Renal cortex interstitium (tissue), 11 donors: Measurements from ENCODE around the gene DTWD1. TPM values are rescaled to one million over a fixed set of nuclear protein-coding genes. Genes with fewer than 3 reads are reported as not detected.
"Not testable (repeated sequence)": the region's sequence is repeated elsewhere in the genome, so short reads cannot be mapped to it uniquely, and the experiment has no call there.

Experiments used
- DNase-seq, 11 donors: peaks; one replicate each; pipeline ENCODE4 v3.0.0-alpha.2; 2013; ENCODE audit warnings: low read depth in 9 of 11, low spot score in 4 of 11; ENCODE audit errors: extremely low read depth in 1 of 11
- polyA plus RNA-seq, 3 donors: library from polyadenylated mRNA; unstranded; fragments of 120-200 nt; gene quantifications; one replicate each; pipeline ENCODE4 v1.2.1, GENCODE V29; 2013; ENCODE audit not compliant: insufficient read length in 3 of 3

DTWD1 gene
- polyA plus RNA-seq, 3 donors, result 36.6 to 43.7 (median 41.3) TPM

DNA sequence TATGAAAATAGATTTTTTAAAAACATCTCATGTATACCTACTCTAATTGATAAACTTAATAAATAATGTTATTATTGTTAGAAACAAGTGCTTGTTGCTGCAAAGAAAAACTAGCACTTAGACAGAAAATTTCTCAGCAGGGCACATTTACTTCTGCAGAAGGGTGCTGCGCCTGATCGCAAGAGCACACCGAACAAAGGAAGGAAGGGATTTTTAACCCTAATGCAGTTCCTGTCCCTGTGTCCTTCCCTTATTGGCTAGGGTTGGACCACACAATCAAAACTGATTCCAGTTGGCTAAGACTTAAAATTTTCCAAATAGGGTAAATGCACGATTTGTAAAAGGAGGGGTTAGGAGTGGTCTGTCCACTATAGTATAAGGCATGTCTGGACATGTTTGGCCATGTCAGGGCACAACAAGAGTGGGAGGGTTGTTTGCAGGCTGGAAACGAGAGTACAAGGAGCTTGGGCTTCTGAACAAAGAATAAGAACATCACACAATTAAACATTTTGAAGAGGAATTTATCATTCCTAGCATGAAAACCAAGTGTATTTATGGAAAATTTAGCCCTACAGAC, 4.7 kb downstream of the DTWD1 start:
- DNase-seq, result no peak

DNA sequence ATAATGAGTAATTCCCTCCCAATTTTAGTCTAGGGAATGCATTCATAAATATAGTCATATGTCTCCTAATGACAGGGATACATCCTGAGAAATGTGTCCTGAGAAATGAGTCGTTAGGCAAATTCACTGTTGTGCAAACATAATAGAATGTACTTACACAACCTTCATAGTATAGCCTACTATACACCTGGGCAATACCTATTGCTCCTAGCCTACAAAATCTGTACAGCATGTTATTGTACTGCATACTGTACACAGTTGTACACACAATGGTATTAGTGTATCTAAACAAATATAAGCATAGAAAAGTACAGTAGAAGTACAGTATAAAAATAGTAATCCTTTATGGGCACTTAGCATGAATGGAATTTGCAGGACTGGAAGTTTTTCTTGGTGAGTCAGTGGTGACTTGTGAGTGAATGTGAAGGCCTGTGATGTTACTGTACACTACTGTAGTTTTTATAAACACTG, 6.6 kb downstream of the DTWD1 start:
- DNase-seq, result no peak

DNA sequence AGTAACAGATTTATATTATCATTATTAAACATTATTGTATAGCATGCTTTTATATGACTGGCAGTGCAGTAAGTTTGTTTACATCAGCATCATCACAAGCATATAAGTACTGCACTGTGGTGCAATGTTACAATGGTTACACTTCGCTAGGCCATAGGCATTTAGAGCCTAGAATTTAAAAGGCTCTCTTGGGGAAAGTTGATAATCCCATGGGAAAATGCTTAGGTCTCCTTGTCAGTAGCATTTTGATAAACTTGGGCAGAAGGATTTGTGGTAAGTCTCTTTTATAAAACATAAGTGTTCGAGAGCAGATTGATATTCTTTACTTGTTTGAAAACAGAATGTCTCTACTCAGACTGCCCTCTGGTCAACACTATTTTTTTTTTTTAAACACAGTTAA, 7.5 kb downstream of the DTWD1 start:
- no peak for DNase-seq

DNA sequence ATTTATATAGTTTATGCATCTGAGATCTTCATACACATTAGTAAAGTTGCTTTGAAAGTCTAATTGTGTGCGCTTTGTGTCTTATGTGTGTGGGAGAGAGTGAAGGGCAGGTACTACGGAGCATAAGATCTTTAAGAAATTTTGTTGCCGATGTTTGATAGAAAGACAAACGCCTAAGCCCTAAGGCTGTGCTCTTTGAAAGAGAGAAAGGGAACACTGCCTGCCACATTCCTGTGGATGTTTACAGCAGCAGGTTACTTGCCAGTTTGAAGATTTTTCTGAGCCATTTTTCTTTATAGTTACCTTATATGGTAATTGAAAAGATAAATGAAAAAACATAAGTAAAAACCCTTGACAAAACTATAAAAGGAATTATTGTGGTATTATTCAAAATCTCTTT, 17.0 kb downstream of the DTWD1 start:
- DNase-seq, result no peak

DNA sequence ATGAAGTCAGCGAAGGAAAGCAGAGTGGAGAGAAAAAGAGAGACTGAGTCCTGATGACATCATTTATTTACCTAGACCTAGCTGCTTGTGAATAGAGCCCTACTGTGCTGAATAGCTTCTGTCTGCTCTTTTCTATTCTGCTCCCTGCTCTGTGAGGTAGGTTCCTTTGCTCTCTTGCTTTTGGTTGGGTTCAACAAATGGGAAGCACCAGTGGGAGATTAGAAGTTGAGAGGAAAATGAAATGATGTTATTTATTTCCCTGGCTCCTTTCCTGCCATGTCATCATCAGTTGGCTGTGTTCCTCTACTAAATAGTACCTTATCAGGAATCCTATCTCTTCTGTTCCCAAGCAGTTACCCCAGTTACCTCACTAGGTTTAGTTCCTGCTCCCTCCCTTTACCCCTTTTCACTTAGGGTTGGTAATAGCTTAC, 23.5 kb downstream of the DTWD1 start:
- no peak for DNase-seq

DNA sequence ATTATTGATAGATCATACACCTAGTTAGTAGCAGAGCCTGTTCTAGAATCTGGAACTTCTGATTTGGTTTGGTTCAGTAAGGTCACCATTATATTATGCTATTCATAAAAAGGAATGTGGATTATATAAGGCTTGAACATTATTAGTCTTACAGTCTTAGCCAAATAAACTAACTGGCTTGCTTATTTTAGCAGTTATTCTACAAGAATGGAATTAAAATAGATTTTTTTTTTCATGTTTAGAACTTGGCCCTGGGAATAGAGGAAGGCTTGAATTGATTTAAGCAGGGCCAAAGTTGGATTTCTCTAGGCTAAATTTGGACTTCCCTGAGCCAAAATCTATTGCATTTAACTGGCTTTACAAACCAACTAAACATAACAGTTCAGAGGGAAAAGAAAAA, 24.4 kb downstream of the DTWD1 start:
- no peak for DNase-seq

DNA sequence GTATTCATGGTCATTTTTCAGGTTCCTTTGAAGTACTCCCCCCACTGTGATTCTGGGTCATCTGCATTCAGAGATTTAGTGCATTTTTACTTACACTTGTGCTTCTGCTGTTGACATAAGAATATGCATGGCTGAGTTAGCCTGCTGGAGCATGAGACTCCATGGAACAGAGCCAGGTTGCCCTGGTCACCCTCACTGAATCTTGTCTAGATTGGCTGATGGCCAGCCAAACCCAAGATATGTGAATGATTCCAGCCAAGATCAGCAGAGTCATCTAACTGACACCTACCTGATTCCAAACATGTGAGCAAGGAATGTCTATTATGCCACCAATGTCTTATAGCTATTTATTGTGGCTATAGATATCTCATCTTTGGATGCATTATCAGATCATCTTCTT, 25.1 kb downstream of the DTWD1 start:
- peak; percentile 40 to 74 (median 52) for DNase-seq

DNA sequence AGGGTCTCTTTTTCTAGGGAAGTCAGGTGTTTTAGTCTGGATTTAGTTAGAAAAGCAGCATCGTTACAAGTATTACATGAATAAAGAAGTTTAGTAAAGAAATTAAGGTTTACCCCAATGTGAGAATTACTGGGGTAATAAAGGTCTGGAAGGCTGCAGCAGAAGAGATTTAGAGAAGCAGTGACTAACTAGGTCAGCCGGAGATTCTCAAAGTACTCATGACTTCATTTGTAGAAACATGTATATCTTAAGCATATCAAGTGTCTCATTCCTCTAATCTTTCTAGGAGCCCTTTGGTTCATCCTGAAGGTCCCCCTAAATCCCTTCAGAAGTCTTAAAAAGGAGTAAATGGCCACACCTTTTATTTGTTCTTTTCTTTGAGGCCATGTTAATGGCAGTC, 26.0 kb downstream of the DTWD1 start:
- no peak for DNase-seq

DNA sequence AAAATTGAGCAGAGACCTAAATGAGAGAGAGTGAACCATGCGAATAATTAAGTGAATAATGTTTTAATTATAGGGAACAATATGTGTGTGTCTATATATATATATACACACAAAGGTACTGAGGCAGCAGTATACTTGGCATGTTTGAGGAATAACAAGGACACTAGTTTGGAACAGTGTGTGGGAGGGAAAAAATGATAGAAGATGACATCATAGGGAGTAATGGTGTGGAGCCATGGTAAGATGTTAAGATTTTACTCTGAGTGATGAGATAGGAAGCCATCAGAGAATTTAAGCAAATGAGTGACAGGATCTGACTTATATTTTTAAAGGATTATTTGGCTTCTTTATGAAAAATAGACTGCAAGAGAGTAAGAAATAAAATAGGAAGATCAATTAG, 29.1 kb downstream of the DTWD1 start:
- DNase-seq, result no peak

DNA sequence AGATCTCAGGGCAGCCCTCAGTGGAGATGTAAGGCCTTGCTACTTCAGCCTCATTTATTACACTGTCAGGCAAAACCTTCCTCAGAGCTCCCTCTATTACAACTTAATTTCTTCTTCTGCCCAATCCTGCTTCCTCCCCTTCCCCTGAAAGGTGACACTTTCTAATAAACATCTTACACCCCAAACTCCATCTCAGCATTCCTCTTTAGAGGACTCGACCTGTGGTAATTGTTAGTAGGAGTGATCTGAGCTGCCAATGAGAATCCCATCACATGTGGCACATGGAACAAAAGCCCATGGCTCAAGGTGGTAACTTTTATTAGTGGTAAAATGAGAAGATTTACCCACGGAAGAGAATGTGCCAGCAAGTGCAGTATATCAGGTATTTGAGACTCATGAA, 29.8 kb downstream of the DTWD1 start:
- peak in 1 of 11 donors; percentile 28 for DNase-seq

DNA sequence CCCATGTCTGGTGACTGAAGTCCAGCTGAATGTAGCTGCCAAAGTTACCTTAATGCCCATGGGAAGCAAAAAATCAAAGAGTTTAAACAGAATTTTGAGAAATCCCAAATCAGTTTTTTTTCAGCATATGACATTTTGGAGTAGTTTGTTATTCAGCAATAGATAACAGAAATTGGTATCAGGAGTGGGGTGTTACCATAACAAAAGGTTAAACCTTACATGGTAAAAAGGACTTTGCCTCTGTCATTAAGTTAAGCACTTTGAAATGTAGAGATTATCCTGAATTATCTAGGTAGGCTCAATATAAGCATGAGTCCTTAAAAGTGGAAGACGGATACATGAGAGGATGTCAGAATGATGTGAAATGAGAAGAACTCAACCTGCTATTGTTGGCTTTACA, 32.1 kb downstream of the DTWD1 start:
- no peak for DNase-seq

DNA sequence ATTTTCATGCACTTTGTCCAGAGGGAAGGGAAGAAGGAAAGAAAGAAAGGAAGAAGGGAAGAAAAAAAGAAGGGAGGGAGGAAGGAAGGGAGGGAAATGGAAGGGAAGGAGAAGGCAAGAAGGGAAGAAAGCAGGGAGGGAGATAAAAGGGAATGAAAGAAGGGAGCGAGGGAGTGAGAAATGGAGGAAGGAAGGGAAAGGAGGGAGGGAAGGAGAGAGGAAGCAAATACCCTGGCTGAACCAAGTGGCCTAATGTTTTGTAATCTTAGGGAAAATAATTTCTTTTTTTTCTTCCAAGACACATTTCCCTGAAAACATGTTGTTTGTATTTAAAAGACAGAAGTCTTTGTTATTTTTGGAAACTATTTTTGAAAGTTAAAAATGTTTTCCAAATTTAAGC, 35.9 kb downstream of the DTWD1 start:
- no peak for DNase-seq

DNA sequence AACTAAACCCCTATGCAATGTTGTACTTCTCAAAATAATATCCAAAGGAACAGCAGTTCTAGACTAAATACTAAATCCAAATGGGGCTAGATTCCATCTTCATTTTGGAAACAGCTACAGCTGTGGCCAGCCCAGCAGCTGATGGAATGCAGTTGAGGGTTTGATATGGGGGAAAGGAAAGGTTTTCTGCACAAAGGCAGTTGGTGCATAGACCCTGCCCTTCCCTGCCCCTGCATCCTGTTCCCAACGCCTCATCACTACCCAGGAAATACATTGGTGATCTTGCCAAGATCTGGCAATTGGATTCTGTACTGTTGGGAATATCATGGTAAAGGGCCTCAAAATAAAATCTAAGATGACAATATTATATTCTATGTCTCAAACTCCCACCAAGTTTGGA, 43.9 kb downstream of the DTWD1 start:
- no peak for DNase-seq

DNA sequence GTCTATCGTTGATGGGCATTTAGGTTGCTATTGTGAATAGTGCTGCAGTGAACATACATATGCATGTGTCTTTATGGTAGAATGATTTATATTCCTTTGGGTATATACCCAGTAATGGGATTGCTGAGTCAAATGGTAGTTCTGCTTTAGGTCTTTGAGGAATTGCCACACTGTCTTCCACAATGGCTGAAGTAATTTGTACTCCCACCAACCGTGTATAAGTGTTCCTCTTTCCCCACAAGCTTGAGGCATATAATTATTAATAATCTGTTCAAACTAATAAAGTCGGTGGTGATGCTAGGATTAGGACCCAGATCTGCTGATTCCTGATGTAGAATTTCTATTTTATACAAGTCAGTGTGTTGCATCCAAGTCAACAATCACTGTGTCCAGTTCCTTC, 45.6 kb downstream of the DTWD1 start:
- DNase-seq, result not testable (repeated sequence)

DNA sequence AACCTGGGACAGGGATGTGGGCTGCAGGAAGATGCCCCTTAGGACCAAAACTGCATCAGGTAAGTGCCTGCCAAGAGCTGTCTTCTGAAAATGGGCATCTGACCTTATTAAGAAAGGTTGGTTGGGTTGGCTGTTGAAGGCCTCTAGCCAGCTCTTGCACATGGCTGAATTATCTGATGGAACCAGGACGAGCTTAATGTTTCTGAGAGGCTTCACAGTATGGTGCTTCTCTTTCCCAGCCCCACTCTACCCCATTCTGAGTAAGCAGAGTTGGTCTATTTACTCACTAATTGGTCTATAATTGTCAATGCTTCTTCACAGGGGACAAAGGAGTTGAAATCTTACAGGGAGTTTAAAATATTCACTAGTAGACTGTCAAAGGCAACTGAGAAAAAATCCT, 48.4 kb downstream of the DTWD1 start:
- no peak for DNase-seq

DNA sequence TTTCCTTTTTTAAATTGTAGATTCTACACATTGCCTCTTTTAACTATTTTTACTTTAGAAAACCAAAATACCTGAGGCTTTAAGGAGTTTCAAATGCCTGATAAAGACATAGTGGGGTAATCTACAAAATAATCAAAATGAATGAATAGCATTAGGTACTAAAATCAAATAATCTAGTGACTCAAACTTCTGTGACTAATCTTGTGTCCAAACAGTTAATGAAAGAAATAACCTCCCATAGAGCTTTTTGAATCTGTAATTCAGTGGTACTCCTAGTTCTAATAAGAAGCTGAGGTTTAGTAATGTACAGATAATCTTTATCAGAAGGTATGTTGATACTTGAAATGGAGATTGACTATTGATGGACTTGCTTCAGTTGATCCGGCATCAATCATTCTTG, 53.0 kb downstream of the DTWD1 start:
- DNase-seq, result no peak

DNA sequence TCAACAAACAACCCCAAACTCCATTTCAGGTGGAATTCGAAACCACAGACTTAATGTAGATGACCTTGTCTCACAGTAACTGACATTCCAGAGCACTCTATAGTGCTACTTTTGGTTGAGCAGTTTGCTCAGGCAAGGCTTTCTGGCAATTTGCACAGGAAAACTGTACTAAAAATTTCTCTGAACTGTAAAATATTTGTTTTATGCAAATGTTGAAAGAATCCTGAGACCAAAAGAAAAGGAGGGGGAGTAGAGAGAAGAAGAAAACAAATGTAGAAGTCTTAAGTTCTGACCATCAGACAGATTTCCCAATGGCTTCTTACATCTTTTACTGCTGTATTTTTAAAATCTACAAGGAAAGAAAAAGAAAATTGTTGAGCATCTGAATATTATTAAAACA, 53.5 kb downstream of the DTWD1 start:
- peak in 2 of 11 donors; percentile 11 to 12 for DNase-seq

DNA sequence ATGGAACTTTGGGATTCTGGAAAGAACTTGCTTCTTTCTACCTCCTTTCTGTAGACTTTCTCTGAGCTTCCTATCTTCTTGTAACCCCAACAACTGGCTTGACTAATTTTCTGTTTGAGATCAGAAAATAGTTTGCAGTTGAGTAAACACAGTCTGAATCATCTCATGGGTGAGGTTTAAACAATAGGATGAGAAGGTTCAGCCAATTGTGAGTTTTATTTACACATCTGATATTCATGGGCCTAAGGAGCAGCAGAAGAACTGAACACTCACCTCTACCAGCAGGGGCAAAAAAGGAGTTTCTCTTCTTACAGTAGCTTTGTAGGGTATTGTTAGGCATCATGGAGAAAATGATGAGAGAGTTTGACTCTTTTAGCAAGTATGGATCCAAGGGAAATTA, 54.2 kb downstream of the DTWD1 start:
- DNase-seq, result no peak

DNA sequence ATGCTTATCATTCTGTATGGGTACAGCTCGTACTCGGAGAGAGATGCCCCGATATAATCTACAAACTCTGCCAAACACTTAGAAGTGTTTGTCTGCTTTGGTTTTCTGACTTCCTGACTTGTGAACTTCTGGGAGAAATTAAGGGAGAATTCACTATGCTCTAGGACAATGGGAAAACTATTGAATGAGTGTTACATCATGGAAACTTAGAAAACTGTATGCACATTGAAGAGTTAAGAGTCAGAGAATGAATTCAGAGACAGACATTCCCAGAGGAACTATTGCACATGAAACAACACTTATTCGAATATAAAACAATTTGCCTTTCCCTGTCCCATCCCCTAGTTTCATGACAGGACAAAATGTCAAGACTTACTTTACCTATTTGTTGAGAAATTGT, 57.8 kb downstream of the DTWD1 start:
- no peak for DNase-seq

DNA sequence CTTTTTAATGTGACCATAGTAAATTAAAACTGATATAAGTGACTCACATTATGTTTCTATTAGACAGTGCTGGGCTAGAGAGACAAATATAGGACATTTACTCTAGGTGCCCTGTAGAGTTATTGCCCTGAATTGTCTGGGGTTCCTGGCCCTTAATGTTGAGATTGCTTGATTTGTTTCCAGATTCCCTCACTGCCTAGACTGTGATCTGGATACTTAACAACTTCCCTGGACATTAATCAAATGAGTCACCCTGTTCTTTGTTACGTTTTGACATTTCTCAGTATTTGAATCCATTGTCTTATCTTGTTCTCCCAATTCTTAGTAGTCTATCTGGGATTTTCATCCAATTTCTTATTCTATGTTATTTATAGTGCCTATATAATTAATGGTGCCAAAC, 65.8 kb downstream of the DTWD1 start:
- no peak for DNase-seq

DNA sequence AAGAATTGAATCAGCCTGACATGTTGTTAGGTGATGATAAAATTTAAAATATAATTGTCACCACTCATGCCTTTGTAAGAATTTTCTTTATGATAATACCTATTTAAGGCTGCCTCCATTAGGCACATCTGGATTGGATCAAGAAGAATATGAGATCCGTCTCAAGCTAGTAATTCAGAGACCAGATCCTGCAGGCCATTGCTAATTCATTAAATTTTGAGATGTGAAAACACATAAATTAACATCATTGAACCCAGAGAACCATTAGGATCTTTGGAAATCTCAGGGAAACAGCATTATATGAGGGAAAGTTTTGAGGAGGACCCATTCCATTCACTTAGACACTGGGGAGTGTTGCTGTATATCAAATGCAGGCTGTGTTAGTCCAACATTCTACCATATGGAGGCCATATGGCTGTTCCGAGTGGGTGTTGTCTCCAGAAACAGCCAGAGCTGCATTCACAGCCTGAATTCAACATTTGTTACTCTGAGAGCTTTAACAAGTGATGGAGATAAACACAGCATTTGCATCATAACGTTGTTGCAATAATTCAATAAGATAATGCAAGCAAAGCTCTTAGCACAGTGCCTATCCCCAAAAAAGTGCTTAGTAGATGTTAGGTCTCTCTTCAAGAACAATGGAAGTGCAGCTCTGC, 67.4 kb downstream of the DTWD1 start:
- DNase-seq, result no peak
